H1 (cell line): ENCODE measurements around the gene SLC5A2. TPM values are rescaled to one million over a fixed set of nuclear protein-coding genes. Genes with fewer than 3 reads are reported as not detected.

Source experiments
- polyA plus RNA-seq, 7 experiments: library from polyadenylated mRNA; depleted of rRNA in 3 of 7; stranded (reverse) in 5 of 7; unstranded in 2 of 7; fragments of >200 nt in 5 of 7; fragments of 200-250 nt in 2 of 7; gene quantifications; 1 replicate in 5 of 7; 2 replicates in 1 of 7; 4 replicates in 1 of 7; pipeline versions ENCODE4 v1.2.1 to v1.2.3, GENCODE V29; 2011 to 2013; ENCODE audit warnings: missing spikeins in 2 of 7, mixed read lengths in 2 of 7
- total RNA-seq: library from RNA; stranded (reverse); fragmentation: NEBNext Ultra II Directional; extraction: Animal tissue kit (Norgen Biotek cat#: 25700); gene quantifications from 2 replicates; pipeline ENCODE4 v1.2.1, GENCODE V29; 2021

SLC5A2 gene
- total and polyA plus RNA-seq, 2 of the 8 experiments (the other 6 are each of a cell fraction or from before 2014, with no cell fraction given) = 0.56 to 4.4 TPM

Other genes starting within 250 kb of the SLC5A2 start
- gene ITGAM, start 223.1 kb upstream of the SLC5A2 start, total RNA-seq = 0.22 and 0.44 TPM in 2 replicates
- 2.0 and 2.9 TPM in 2 replicates for gene ITGAM, start 223.1 kb upstream of the SLC5A2 start, polyA plus RNA-seq (2011; rRNA removed)
- not detected in 2 replicates for gene ITGAX, start 127.9 kb upstream of the SLC5A2 start, total RNA-seq
- gene ITGAX, start 127.9 kb upstream of the SLC5A2 start, polyA plus RNA-seq (2011; rRNA removed) = 0.13 and 0.30 TPM in 2 replicates
- not detected in 2 replicates for gene ITGAD, start 89.8 kb upstream of the SLC5A2 start, total RNA-seq
- gene ITGAD, start 89.8 kb upstream of the SLC5A2 start, polyA plus RNA-seq (2011; rRNA removed) = 0.06 TPM in 1 of 2 replicates, not detected in the other
- not detected in 2 replicates for gene COX6A2, start 54.8 kb upstream of the SLC5A2 start, total RNA-seq
- 0.79 and 1.6 TPM in 2 replicates for gene COX6A2, start 54.8 kb upstream of the SLC5A2 start, polyA plus RNA-seq (2011; rRNA removed)
- gene ZNF843, start 40.3 kb upstream of the SLC5A2 start, total RNA-seq = 0.15 and 0.19 TPM in 2 replicates
- gene ZNF843, start 40.3 kb upstream of the SLC5A2 start, polyA plus RNA-seq (2011; rRNA removed) = 0.32 and 0.36 TPM in 2 replicates
- 8.7 and 8.9 TPM in 2 replicates for gene ARMC5, start 23.6 kb upstream of the SLC5A2 start, total RNA-seq
- gene ARMC5, start 23.6 kb upstream of the SLC5A2 start, polyA plus RNA-seq (2011; rRNA removed) = 7.8 and 16.4 TPM in 2 replicates
- 5.8 and 7.0 TPM in 2 replicates for gene TGFB1I1, start 11.0 kb upstream of the SLC5A2 start, total RNA-seq
- gene TGFB1I1, start 11.0 kb upstream of the SLC5A2 start, polyA plus RNA-seq (2011; rRNA removed) = 4.8 and 5.6 TPM in 2 replicates
- gene RUSF1, start 25.3 kb downstream of the SLC5A2 start, total RNA-seq = 20.3 and 22.5 TPM in 2 replicates
- 33.7 and 53.0 TPM in 2 replicates for gene RUSF1, start 25.3 kb downstream of the SLC5A2 start, polyA plus RNA-seq (2011; rRNA removed)
- gene AHSP, start 44.8 kb downstream of the SLC5A2 start, total RNA-seq = 0.91 and 1.4 TPM in 2 replicates
- gene AHSP, start 44.8 kb downstream of the SLC5A2 start, polyA plus RNA-seq (2011; rRNA removed) = 4.8 and 15.3 TPM in 2 replicates